PC-9 (cell line): ENCODE measurements around the gene GALNT14. TPM values are rescaled to one million over a fixed set of nuclear protein-coding genes. Genes with fewer than 3 reads are reported as not detected.

Experiments used
- BruUV-seq: library from RNA; stranded (reverse); fragments of 400-500 nt; replicated peaks from 2 replicates; lab custom pipeline; 2021; lab: Mats Ljungman, UMichigan
- CTCF ChIA-PET: fragments of 300-600 bp; sonication (Branson Sonifier 250); formaldehyde crosslinking; loops from one replicate; lab custom pipeline; 2022; ENCODE audit warnings: antibody characterized with exemption; lab: Charles Lee
- POLR2A ChIA-PET: fragments of 300-600 bp; sonication (Branson Sonifier 250); formaldehyde crosslinking; loops from one replicate; lab custom pipeline; 2022; ENCODE audit warnings: antibody characterized with exemption; ENCODE audit not compliant: unreplicated experiment; lab: Charles Lee
- DNase-seq, 2 experiments: peaks; one replicate each; pipeline versions ENCODE4 v3.0.0 to v3.0.0-alpha.2; 2015 to 2022; ENCODE audit warnings: mixed read lengths in 1 of 2
- H2AFZ ChIP-seq: fragments of 200-600 bp; sonication (generic); 2 replicates; pipeline ENCODE4 v1.8.1; 2017; ENCODE audit warnings: antibody characterized with exemption
- H3F3A ChIP-seq: fragments of 200-600 bp; sonication (generic); 2 replicates; pipeline ENCODE4 v1.8.1; 2017; ENCODE audit warnings: antibody characterized with exemption, mild to moderate bottlenecking, low read depth; ENCODE audit not compliant: insufficient read depth
- H3K27ac ChIP-seq: fragments of 200-600 bp; sonication (generic); 2 replicates; pipeline ENCODE4 v1.6.1; 2016; ENCODE audit warnings: mixed run types
- H3K27me3 ChIP-seq: fragments of 200-600 bp; sonication (generic); 2 replicates; pipeline ENCODE4 v1.6.1; 2016; ENCODE audit warnings: low read depth, mixed run types; ENCODE audit not compliant: insufficient read depth
- H3K36me3 ChIP-seq: fragments of 200-600 bp; sonication (generic); 2 replicates; pipeline ENCODE4 v1.6.1; 2016; ENCODE audit warnings: low read depth, mixed run types
- H3K4me1 ChIP-seq: fragments of 200-600 bp; sonication (generic); replicated peaks from 2 replicates; pipeline ENCODE4 v1.6.1; 2016; ENCODE audit warnings: mixed run types; ENCODE audit not compliant: insufficient read depth
- H3K4me2 ChIP-seq: fragments of 200-600 bp; sonication (generic); 2 replicates; pipeline ENCODE4 v1.6.1; 2017; ENCODE audit warnings: mixed run types
- H3K4me3 ChIP-seq: fragments of 200-600 bp; sonication (generic); 2 replicates; pipeline ENCODE4 v1.6.1; 2016; ENCODE audit warnings: mixed run types
- H3K79me2 ChIP-seq: fragments of 200-600 bp; sonication (generic); 2 replicates; pipeline ENCODE4 v1.6.1; 2017; ENCODE audit warnings: low read depth, mixed run types
- H3K9me2 ChIP-seq: fragments of 200-600 bp; sonication (generic); 2 replicates; pipeline ENCODE4 v1.8.1; 2017; ENCODE audit warnings: mild to moderate bottlenecking; ENCODE audit not compliant: insufficient read depth
- H3K9me3 ChIP-seq: fragments of 200-600 bp; sonication (generic); 2 replicates; pipeline ENCODE4 v1.8.1; 2016; ENCODE audit warnings: low read depth; ENCODE audit not compliant: insufficient read depth
- H4K20me1 ChIP-seq: fragments of 200-600 bp; sonication (generic); 2 replicates; pipeline ENCODE4 v1.8.1; 2017; ENCODE audit not compliant: insufficient read depth
- CTCF ChIP-seq: fragments of 200-600 bp; sonication (generic); conservative IDR thresholded peaks from 2 replicates; pipeline ENCODE4 v1.6.1; 2017; ENCODE audit warnings: mixed run types, antibody characterized with exemption, mild to moderate bottlenecking, moderate library complexity
- EZH2 ChIP-seq: fragments of 200-600 bp; sonication (generic); IDR thresholded peaks from 2 replicates; pipeline ENCODE4 v1.8.0; 2017; ENCODE audit warnings: antibody characterized with exemption, low read depth
- intact Hi-C: fragments of 100-400 bp; cut with micrococcal nuclease; formaldehyde crosslinking; loops from one replicate; pipeline ENCODE4 v1.10.0; 2022; ENCODE audit not compliant: unreplicated experiment
- total RNA-seq: library from RNA; stranded (reverse); gene quantifications from 2 replicates; pipeline ENCODE4 v1.2.3, GENCODE V29; 2021

GALNT14 gene
- total RNA-seq, 1 experiment from 2014 or later = 3.1 TPM

- Histone ChIP-seq H3K9me3 (no peaks in the 10 kb centered on the region), H3K27me3 (no peaks in the 10 kb centered on the region), H3K4me1 (no peaks in the 10 kb centered on the region), H3K4me3 (no peak overlapping the region), H3F3A (no peaks in the 10 kb centered on the region), H2AFZ (no peak overlapping the region), H3K4me2 (no peak overlapping the region), H3K36me3 (no peaks in the 10 kb centered on the region; the same call in 1 of the 2 replicates), H3K79me2 (no peaks in the 10 kb centered on the region; the same call in 1 of the 2 replicates), H4K20me1 (peaks cover 10% of the 10 kb centered on the region), H3K9me2 (no peaks in the 10 kb centered on the region), H3K27ac (no peak overlapping the region)
- BruUV-seq = no TSS peak
- TF ChIP-seq EZH2 = no peak
- no peak for TF ChIP-seq CTCF
- ChIA-PET POLR2A (no interaction called here), CTCF (no interaction called here)
- intact Hi-C loops = no loop called here
- DNase-seq = no peak
These were observed 148.5 kb downstream of the GALNT14 start for GRCh38 chr2:30989746-30990145.

- H3K9me3 ChIP-seq = no peaks in the 10 kb centered on the region
- POLR2A ChIA-PET = no interaction called here
- no peaks in the 10 kb centered on the region for H3K4me1 ChIP-seq
- no TSS peak for BruUV-seq
- H3F3A ChIP-seq = no peaks in the 10 kb centered on the region
- H2AFZ ChIP-seq = no peak overlapping the region
- no peak overlapping the region for H3K4me3 ChIP-seq
- CTCF ChIA-PET = no interaction called here
- intact Hi-C loops = no loop called here
- no peaks in the 10 kb centered on the region; the same call in 1 of the 2 replicates for H3K79me2 ChIP-seq
- H3K4me2 ChIP-seq = no peak overlapping the region
- H3K36me3 ChIP-seq = no peaks in the 10 kb centered on the region; the same call in 1 of the 2 replicates
- H3K27me3 ChIP-seq = no peaks in the 10 kb centered on the region
- no peak for DNase-seq
- no peak overlapping the region for H3K27ac ChIP-seq
- H3K9me2 ChIP-seq = no peaks in the 10 kb centered on the region
- TF ChIP-seq CTCF (no peak), EZH2 (no peak)
- peaks cover 10% of the 10 kb centered on the region for H4K20me1 ChIP-seq
These were observed 150.7 kb downstream of the GALNT14 start for GRCh38 chr2:30987566-30987965.

GRCh38 chr2:30986231-30986580 is 152.0 kb downstream of the GALNT14 start:
- ChIA-PET CTCF (no interaction called here), POLR2A (no interaction called here)
- Histone ChIP-seq H3K9me2 (no peaks in the 10 kb centered on the region), H2AFZ (no peak overlapping the region), H4K20me1 (peaks cover 6% of the 10 kb centered on the region), H3K79me2 (no peaks in the 10 kb centered on the region; the same call in 1 of the 2 replicates), H3K4me1 (no peaks in the 10 kb centered on the region), H3K4me2 (no peak overlapping the region), H3K27me3 (no peaks in the 10 kb centered on the region), H3K9me3 (no peaks in the 10 kb centered on the region), H3K27ac (no peak overlapping the region), H3K4me3 (no peak overlapping the region), H3F3A (0 out of 2 replicates have a peak, but pooled peaks cover 2% of the 10 kb centered on the region), H3K36me3 (no peaks in the 10 kb centered on the region; the same call in 1 of the 2 replicates)
- intact Hi-C loops = no loop called here
- no peak for DNase-seq
- TF ChIP-seq CTCF (no peak), EZH2 (no peak)
- BruUV-seq = no TSS peak
